ENCODE measurements around the gene KRTAP10-5. TPM values are rescaled to one million over a fixed set of nuclear protein-coding genes. Genes with fewer than 3 reads are reported as not detected.

KRTAP10-5 gene
- total RNA-seq, 2 donors from 2014 or later = not detected

- intact Hi-C loops (cut with DNase I) = loop anchor here in 1 of 2 donors (1.0 kb wide), 1 partner anchor 22 kb away; no protein-coding TSS in a partner anchor
- peak; percentile 67 for DNase-seq (ENCODE audit: low spot score)
These were observed 42.2 kb downstream of the KRTAP10-5 start for GRCh38 chr21:44537930-44538911.

- DNase-seq (ENCODE audit: low spot score) = peak; percentile 78
- intact Hi-C loops (cut with DNase I) = no loop called here
These were observed 44.4 kb downstream of the KRTAP10-5 start for GRCh38 chr21:44535963-44536362.

- DNase-seq (ENCODE audit: low spot score) = no peak
- intact Hi-C loops (cut with DNase I) = no loop called here
These were observed 45.7 kb downstream of the KRTAP10-5 start for GRCh38 chr21:44534688-44535087.

GRCh38 chr21:44533891-44534627 is 46.3 kb downstream of the KRTAP10-5 start:
- intact Hi-C loops (cut with DNase I) = no loop called here
- no peak for DNase-seq (ENCODE audit: low spot score)

- intact Hi-C loops (cut with DNase I) = no loop called here
- DNase-seq (ENCODE audit: low spot score) = peak; percentile 80
These were observed 47.1 kb downstream of the KRTAP10-5 start for GRCh38 chr21:44533121-44533890.

GRCh38 chr21:44532712-44533111 is 47.7 kb downstream of the KRTAP10-5 start:
- DNase-seq (ENCODE audit: low spot score) = peak; percentile 26

GRCh38 chr21:44531606-44532564 is 48.5 kb downstream of the KRTAP10-5 start:
- peak; percentile 77 for DNase-seq (ENCODE audit: low spot score)

More at GRCh38 chr21:44532712-44533111, 47.7 kb downstream of the KRTAP10-5 start:
- intact Hi-C loops (cut with DNase I) = no loop called here

GRCh38 chr21:44530903-44531605 is 49.4 kb downstream of the KRTAP10-5 start:
- DNase-seq (ENCODE audit: low spot score) = peak; percentile 47
- intact Hi-C loops (cut with DNase I) = no loop called here

More at GRCh38 chr21:44531606-44532564, 48.5 kb downstream of the KRTAP10-5 start:
- intact Hi-C loops (cut with DNase I) = no loop called here

- intact Hi-C loops (cut with DNase I) = no loop called here
- DNase-seq (ENCODE audit: low spot score) = no peak
These were observed 50.0 kb downstream of the KRTAP10-5 start for GRCh38 chr21:44530221-44530902.

- intact Hi-C loops (cut with DNase I) = no loop called here
These were observed 50.8 kb downstream of the KRTAP10-5 start for GRCh38 chr21:44529503-44530125.

More at GRCh38 chr21:44529503-44530125, 50.8 kb downstream of the KRTAP10-5 start:
- DNase-seq (ENCODE audit: low spot score) = peak; percentile 77

Other genes starting within 250 kb of the KRTAP10-5 start
- 10 to 100 TPM; 18.1 to 18.8 TPM for gene CFAP410, start 241.2 kb downstream of the KRTAP10-5 start, total RNA-seq
- gene TRPM2, start 227.0 kb downstream of the KRTAP10-5 start, total RNA-seq = 10 to 100 TPM in 1 of 2 donors, 1 to 10 TPM in 1; 7.7 to 11.3 TPM
- gene LRRC3, start 125.1 kb downstream of the KRTAP10-5 start, total RNA-seq = 1 to 10 TPM; 1.5 to 1.8 TPM
- not detected for gene KRTAP10-1, start 40.4 kb downstream of the KRTAP10-5 start, total RNA-seq
- gene KRTAP10-2, start 29.1 kb downstream of the KRTAP10-5 start, total RNA-seq = not detected
- not detected for gene KRTAP10-3, start 21.8 kb downstream of the KRTAP10-5 start, total RNA-seq
- not detected for gene KRTAP10-4, start 6.9 kb downstream of the KRTAP10-5 start, total RNA-seq
- not detected for gene KRTAP10-6, start 11.9 kb upstream of the KRTAP10-5 start, total RNA-seq
- not detected for gene KRTAP10-7, start 20.0 kb upstream of the KRTAP10-5 start, total RNA-seq
- not detected for gene KRTAP10-8, start 31.5 kb upstream of the KRTAP10-5 start, total RNA-seq
- not detected for gene KRTAP10-9, start 46.5 kb upstream of the KRTAP10-5 start, total RNA-seq
- gene KRTAP10-10, start 56.8 kb upstream of the KRTAP10-5 start, total RNA-seq = not detected
- not detected for gene KRTAP10-11, start 65.8 kb upstream of the KRTAP10-5 start, total RNA-seq
- not detected for gene KRTAP12-4, start 74.1 kb upstream of the KRTAP10-5 start, total RNA-seq
- not detected for gene KRTAP12-3, start 77.3 kb upstream of the KRTAP10-5 start, total RNA-seq
- gene KRTAP12-2, start 86.3 kb upstream of the KRTAP10-5 start, total RNA-seq = under 1 TPM in 1 of 2 donors, not detected in 1; 0.48 TPM
- gene KRTAP12-1, start 101.6 kb upstream of the KRTAP10-5 start, total RNA-seq = not detected
- not detected for gene KRTAP10-12, start 116.6 kb upstream of the KRTAP10-5 start, total RNA-seq
- under 1 TPM; 0.14 to 0.48 TPM for gene TSPEAR, start 131.0 kb upstream of the KRTAP10-5 start, total RNA-seq
- gene UBE2G2, start 221.2 kb upstream of the KRTAP10-5 start, total RNA-seq = 10 to 100 TPM; 72.6 to 75.6 TPM
- gene SUMO3, start 237.5 kb upstream of the KRTAP10-5 start, total RNA-seq = 10 to 100 TPM; 53.5 to 58.3 TPM